ENCODE results near the gene BSX. TPM values are rescaled to one million over a fixed set of nuclear protein-coding genes. Genes with fewer than 3 reads are reported as not detected.
A peak's percentile ranks its signal among the peaks of the same experiment; 100 is the strongest.

BSX gene
- total and polyA plus RNA-seq, 2 experiments from 2014 or later: not detected

DNA sequence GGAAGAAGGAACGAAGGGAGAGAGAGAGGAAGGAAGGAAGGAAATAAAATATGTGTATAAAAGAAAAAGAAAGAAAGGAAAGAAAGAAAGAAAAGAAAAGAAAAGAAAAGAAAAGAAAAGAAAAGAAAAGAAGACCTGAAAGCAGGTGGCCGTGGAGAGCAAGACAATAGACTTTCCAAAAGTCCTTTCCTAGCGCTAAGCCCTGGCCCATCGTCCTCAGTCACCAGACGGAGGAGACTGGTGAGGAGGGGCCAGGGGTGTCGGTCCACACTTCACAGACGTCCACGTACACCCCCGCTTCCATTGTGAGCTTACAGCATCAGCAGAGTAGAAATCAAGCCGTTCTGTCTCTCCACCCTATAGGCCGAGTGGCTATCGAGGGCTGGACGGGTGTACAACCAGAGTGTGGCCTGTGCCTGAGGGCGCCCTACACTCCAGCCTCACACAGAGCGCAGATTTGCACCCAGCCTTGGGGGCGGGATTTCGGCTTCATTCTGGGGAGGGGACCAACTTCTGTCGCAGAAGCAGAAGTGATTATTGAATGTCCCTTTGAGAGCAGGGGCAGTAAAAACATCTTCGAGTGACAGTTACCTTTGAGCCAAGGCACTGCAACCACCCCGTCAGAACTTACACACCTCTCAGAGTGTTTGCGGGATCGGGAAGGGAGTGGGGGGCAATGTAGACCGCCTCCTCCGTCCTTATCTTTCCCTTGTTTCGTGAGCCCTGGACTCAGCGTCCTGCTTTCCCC is 2.0 kb upstream of the BSX start:
- no peaks in the 10 kb centered on the region for H3K9me3 ChIP-seq (ENCODE audit: low read depth)
- H3K27ac ChIP-seq: no peak overlapping the region
- H4K20me1 ChIP-seq (ENCODE audit: insufficient read depth, poor library complexity, severe bottlenecking): no peaks in the 10 kb centered on the region
- no peak for DNase-seq (ENCODE audit: low spot score)
- no peaks in the 10 kb centered on the region for H3K79me2 ChIP-seq
- peaks cover 89% of the 10 kb centered on the region for H3K27me3 ChIP-seq
- H3K9me2 ChIP-seq (replicated peaks; ENCODE audit: insufficient read depth): no peaks in the 10 kb centered on the region
- H3K4me2 ChIP-seq: peak overlapping the region; percentile 99
- 18% methylated on average over 26 of the region's 26 CpGs for WGBS (ENCODE audit: low lambda C conversion rate, missing lambda C conversion rate)
- peak overlapping the region; percentile 94 for H2AFZ ChIP-seq
- H3K4me3 ChIP-seq: peak overlapping the region; percentile 93
- TF ChIP-seq EZH2 (IDR thresholded peaks at IDR 0.05; ENCODE audit: borderline replicate concordance) (no peak), EZH2phosphoT487 (IDR thresholded peaks at IDR 0.05; ENCODE audit: low read depth, severe bottlenecking, unreplicated experiment) (no peak)
- TF ChIP-seq, protein P1, sequence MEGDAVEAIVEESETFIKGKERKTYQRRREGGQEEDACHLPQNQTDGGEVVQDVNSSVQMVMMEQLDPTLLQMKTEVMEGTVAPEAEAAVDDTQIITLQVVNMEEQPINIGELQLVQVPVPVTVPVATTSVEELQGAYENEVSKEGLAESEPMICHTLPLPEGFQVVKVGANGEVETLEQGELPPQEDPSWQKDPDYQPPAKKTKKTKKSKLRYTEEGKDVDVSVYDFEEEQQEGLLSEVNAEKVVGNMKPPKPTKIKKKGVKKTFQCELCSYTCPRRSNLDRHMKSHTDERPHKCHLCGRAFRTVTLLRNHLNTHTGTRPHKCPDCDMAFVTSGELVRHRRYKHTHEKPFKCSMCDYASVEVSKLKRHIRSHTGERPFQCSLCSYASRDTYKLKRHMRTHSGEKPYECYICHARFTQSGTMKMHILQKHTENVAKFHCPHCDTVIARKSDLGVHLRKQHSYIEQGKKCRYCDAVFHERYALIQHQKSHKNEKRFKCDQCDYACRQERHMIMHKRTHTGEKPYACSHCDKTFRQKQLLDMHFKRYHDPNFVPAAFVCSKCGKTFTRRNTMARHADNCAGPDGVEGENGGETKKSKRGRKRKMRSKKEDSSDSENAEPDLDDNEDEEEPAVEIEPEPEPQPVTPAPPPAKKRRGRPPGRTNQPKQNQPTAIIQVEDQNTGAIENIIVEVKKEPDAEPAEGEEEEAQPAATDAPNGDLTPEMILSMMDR (IDR thresholded peaks at IDR 0.05; ENCODE audit: poor library complexity): no peak
- H3K4me1 ChIP-seq (ENCODE audit: insufficient read depth): peaks cover 7% of the 10 kb centered on the region
- H3K36me3 ChIP-seq (replicated peaks; ENCODE audit: insufficient read depth, low read depth): no peaks in the 10 kb centered on the region

DNA sequence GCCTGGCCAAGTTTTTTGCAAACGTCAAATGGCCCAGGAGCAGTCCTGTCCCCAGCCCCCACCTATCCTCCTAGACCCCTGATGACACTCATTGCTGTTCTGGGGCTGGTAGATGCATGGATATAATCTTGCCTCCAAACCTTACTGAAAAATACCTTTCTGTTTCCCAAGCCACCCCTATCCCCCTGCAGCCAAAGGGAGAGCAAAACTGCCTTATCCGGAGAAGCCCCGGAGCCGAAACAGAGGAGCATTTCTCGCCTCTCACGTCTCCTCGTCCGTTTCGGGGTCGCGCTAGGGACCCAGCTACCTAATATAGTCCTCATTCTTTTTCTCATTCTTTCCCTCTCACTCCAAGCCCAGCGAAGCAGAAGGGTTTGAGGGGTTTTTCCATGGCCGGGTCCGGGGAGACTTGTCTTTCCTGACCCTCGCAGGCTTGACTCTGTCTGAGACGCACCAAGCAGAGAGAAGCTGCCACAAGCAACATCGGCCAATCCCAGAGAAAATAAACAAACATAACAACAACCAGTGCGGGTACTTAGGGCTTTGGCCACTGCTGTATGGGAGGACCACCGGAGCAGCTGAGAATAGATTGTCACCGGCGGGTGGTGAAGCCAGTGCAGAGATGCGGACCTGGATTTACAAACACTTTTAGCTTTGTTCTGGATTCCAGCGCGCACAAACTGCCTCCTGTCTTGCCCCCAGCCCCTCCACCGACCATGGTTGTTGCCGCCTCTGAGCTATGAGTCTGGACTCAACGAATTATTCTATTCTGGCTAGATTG is 1.6 kb downstream of the BSX start:
- peaks cover 98% of the 10 kb centered on the region for H3K27me3 ChIP-seq
- H3K4me1 ChIP-seq (ENCODE audit: insufficient read depth): peaks cover 10% of the 10 kb centered on the region
- DNase-seq (ENCODE audit: low spot score): no peak
- no peaks in the 10 kb centered on the region for H3K36me3 ChIP-seq (replicated peaks; ENCODE audit: insufficient read depth, low read depth)
- TF ChIP-seq EZH2phosphoT487 (IDR thresholded peaks at IDR 0.05; ENCODE audit: low read depth, severe bottlenecking, unreplicated experiment) (no peak), EZH2 (IDR thresholded peaks at IDR 0.05; ENCODE audit: borderline replicate concordance) (peak; percentile 51)
- no peak overlapping the region for H3K4me3 ChIP-seq
- H3K9me3 ChIP-seq (ENCODE audit: low read depth): no peaks in the 10 kb centered on the region
- no peak overlapping the region for H3K27ac ChIP-seq
- peak overlapping the region; percentile 20 for H3K4me2 ChIP-seq
- H2AFZ ChIP-seq: no peak overlapping the region
- H3K79me2 ChIP-seq: no peaks in the 10 kb centered on the region
- WGBS (ENCODE audit: low lambda C conversion rate, missing lambda C conversion rate): 9% methylated on average over 27 of the region's 27 CpGs
- no peaks in the 10 kb centered on the region for H3K9me2 ChIP-seq (replicated peaks; ENCODE audit: insufficient read depth)
- H4K20me1 ChIP-seq (ENCODE audit: insufficient read depth, poor library complexity, severe bottlenecking): no peaks in the 10 kb centered on the region

DNA sequence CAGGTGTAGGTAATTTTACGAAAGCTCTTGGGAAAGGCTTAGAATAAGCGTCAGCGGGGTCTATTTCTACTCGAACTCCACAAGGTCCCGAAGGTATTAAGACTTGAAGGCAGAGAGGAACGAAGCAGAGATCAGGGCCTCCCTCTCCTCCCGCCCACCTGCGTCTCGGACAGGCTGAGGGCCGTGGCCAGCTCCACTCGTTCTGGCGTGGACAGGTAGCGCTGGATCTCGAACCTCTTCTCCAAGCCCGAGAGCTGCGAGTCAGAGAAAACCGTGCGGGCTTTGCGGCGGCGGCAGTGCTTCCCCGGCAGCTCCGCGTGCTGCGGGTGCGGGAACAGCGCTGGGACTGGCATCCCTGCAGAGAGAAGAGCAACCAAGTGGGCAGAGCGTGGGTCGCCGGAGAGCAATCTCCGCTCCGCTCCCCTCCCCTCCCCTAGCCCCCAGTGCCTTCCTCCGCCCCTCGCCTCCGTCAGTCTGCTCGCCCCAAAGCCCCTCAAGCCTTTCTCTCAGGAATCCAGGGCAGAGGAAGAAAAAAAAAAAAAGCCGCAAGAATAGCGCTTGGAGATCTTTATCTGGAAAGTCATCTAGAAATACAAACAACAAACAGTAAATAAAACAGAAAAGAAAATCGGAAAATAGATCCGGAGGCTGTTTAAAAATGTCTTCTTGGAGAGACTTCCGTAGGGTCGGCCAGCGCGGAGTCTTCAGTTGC is 2.4 kb downstream of the BSX start:
- H3K9me3 ChIP-seq (ENCODE audit: low read depth): no peaks in the 10 kb centered on the region
- no peaks in the 10 kb centered on the region for H3K79me2 ChIP-seq
- peaks cover 98% of the 10 kb centered on the region for H3K27me3 ChIP-seq
- peak overlapping the region; percentile 20 for H3K4me2 ChIP-seq
- 4% methylated on average over 39 of the region's 44 CpGs for WGBS (ENCODE audit: low lambda C conversion rate, missing lambda C conversion rate)
- H4K20me1 ChIP-seq (ENCODE audit: insufficient read depth, poor library complexity, severe bottlenecking): no peaks in the 10 kb centered on the region
- no peak overlapping the region for H3K27ac ChIP-seq
- H3K4me3 ChIP-seq: no peak overlapping the region
- H2AFZ ChIP-seq: no peak overlapping the region
- H3K36me3 ChIP-seq (replicated peaks; ENCODE audit: insufficient read depth, low read depth): no peaks in the 10 kb centered on the region
- no peak for DNase-seq (ENCODE audit: low spot score)
- TF ChIP-seq, protein P1 (IDR thresholded peaks at IDR 0.05; ENCODE audit: poor library complexity): no peak
- TF ChIP-seq EZH2 (IDR thresholded peaks at IDR 0.05; ENCODE audit: borderline replicate concordance): peak; percentile 92
- TF ChIP-seq EZH2phosphoT487 (IDR thresholded peaks at IDR 0.05; ENCODE audit: low read depth, severe bottlenecking, unreplicated experiment): peak; percentile 91
- no peaks in the 10 kb centered on the region for H3K9me2 ChIP-seq (replicated peaks; ENCODE audit: insufficient read depth)
- peaks cover 4% of the 10 kb centered on the region for H3K4me1 ChIP-seq (ENCODE audit: insufficient read depth)

All from hepatocyte (in vitro differentiated cells).